HEK293 (cell line): ENCODE data around the gene PRKD1.

ENCODE experiments used
- CTCF ChIA-PET: fragments of 350-600 bp; formaldehyde crosslinking; extraction: SDS; loops from one replicate; lab custom pipeline; 2021; ENCODE audit warnings: antibody characterized with exemption; lab: Yijun Ruan, JAX
- POLR2A ChIA-PET: fragments of 300-600 bp; formaldehyde crosslinking; extraction: SDS; loops from one replicate; lab custom pipeline; 2020; ENCODE audit warnings: antibody characterized with exemption, inconsistent platforms; lab: Yijun Ruan, JAX
- H3K27ac ChIP-seq: fragments of 200-500 bp; sonication (Bioruptor generic); 2 replicates; pipeline ENCODE4 v1.5.1; 2014; ENCODE audit warnings: low read depth, low read length, control low read depth, inconsistent platforms; ENCODE audit errors: extremely low read depth
- H3K36me3 ChIP-seq, 2 experiments: fragments of 200-500 bp in 1 of 2; sonication (Bioruptor generic) in 1 of 2; 1 replicate in 1 of 2; 2 replicates in 1 of 2; pipeline ENCODE4 v1.5.1; 2014 to 2017; ENCODE audit warnings: inconsistent platforms in 2 of 2, low read length in 2 of 2; ENCODE audit not compliant: control insufficient read depth in 2 of 2, insufficient read depth in 1 of 2
- H3K4me1 ChIP-seq: fragments of 200-500 bp; sonication (Bioruptor generic); 2 replicates; pipeline ENCODE4 v1.5.1; 2014; ENCODE audit warnings: mild to moderate bottlenecking, low read length, inconsistent platforms; ENCODE audit not compliant: control insufficient read depth, insufficient read depth
- H3K4me3 ChIP-seq: 2 replicates; pipeline ENCODE4 v1.5.1; 2011; ENCODE audit warnings: low read depth, mild to moderate bottlenecking, control low read depth, low read length, moderate library complexity
- H3K9me3 ChIP-seq: fragments of 200-500 bp; sonication (Bioruptor generic); 2 replicates; pipeline ENCODE4 v1.5.1; 2014; ENCODE audit warnings: low read depth, low read length, inconsistent platforms; ENCODE audit not compliant: control insufficient read depth, insufficient read depth
- FEZF1 ChIP-seq: fragments of 450-650 bp; formaldehyde crosslinking; IDR thresholded peaks from 2 replicates; pipeline ENCODE4 v1.5.1; 2016; ENCODE audit warnings: missing biosample characterization, missing genetic modification characterization
- TRIM28 ChIP-seq: IDR thresholded peaks from 2 replicates; pipeline ENCODE4 v1.6.1; 2011; ENCODE audit warnings: low read length, control low read depth, borderline replicate concordance
- YY2 ChIP-seq: fragments of 450-650 bp; formaldehyde crosslinking; IDR thresholded peaks from 2 replicates; pipeline ENCODE4 v1.5.1; 2016; ENCODE audit warnings: missing biosample characterization, missing genetic modification characterization
- ZBTB20 ChIP-seq: fragments of 450-650 bp; formaldehyde crosslinking; IDR thresholded peaks from 2 replicates; pipeline ENCODE4 v1.5.1; 2016; ENCODE audit warnings: missing biosample characterization, missing genetic modification characterization
- ZFHX2 ChIP-seq: fragments of 450-650 bp; formaldehyde crosslinking; conservative IDR thresholded peaks from 2 replicates; pipeline ENCODE4 v1.5.1; 2016; ENCODE audit warnings: missing biosample characterization, missing genetic modification characterization
- ZFP41 ChIP-seq: fragments of 450-650 bp; formaldehyde crosslinking; IDR thresholded peaks from 2 replicates; pipeline ENCODE4 v1.5.1; 2016; ENCODE audit warnings: missing biosample characterization, missing genetic modification characterization, borderline replicate concordance
- ZNF2 ChIP-seq: fragments of 450-650 bp; formaldehyde crosslinking; IDR thresholded peaks from 2 replicates; pipeline ENCODE4 v1.5.1; 2016; ENCODE audit warnings: missing biosample characterization, missing genetic modification characterization
- ZNF302 ChIP-seq: fragments of 450-650 bp; formaldehyde crosslinking; IDR thresholded peaks from 2 replicates; pipeline ENCODE4 v1.5.1; 2016; ENCODE audit warnings: missing biosample characterization, missing genetic modification characterization, low read depth
- ZNF341 ChIP-seq: fragments of 450-650 bp; formaldehyde crosslinking; IDR thresholded peaks from 2 replicates; pipeline ENCODE4; 2016; ENCODE audit warnings: low read depth, missing biosample characterization, missing genetic modification characterization
- ZNF423 ChIP-seq: fragments of 450-650 bp; formaldehyde crosslinking; IDR thresholded peaks from 2 replicates; pipeline ENCODE4 v1.5.1; 2016; ENCODE audit warnings: missing biosample characterization, missing genetic modification characterization
- ZNF501 ChIP-seq: fragments of 450-650 bp; formaldehyde crosslinking; IDR thresholded peaks from 2 replicates; pipeline ENCODE4 v1.5.1; 2016; ENCODE audit warnings: missing biosample characterization, missing genetic modification characterization
- ZNF561 ChIP-seq: fragments of 450-650 bp; IDR thresholded peaks from 2 replicates; pipeline ENCODE4 v1.5.1; 2018; ENCODE audit warnings: missing biosample characterization, missing genetic modification characterization, borderline replicate concordance
- ZNF621 ChIP-seq: fragments of 450-650 bp; formaldehyde crosslinking; IDR thresholded peaks from 2 replicates; pipeline ENCODE4 v1.5.1; 2017; ENCODE audit warnings: missing biosample characterization, missing genetic modification characterization
- ZNF623 ChIP-seq: fragments of 450-650 bp; formaldehyde crosslinking; IDR thresholded peaks from 2 replicates; pipeline ENCODE4 v1.5.1; 2016; ENCODE audit warnings: missing biosample characterization, missing genetic modification characterization
- ZNF747 ChIP-seq: fragments of 450-650 bp; formaldehyde crosslinking; IDR thresholded peaks from 2 replicates; pipeline ENCODE4 v1.5.1; 2016; ENCODE audit warnings: missing biosample characterization, missing genetic modification characterization
- ZNF785 ChIP-seq: fragments of 450-650 bp; formaldehyde crosslinking; IDR thresholded peaks from 2 replicates; pipeline ENCODE4 v1.5.1; 2016; ENCODE audit warnings: missing biosample characterization, missing genetic modification characterization
- ZSCAN30 ChIP-seq: fragments of 450-650 bp; IDR thresholded peaks from 2 replicates; pipeline ENCODE4 v1.5.1; 2018; ENCODE audit warnings: missing biosample characterization, mild to moderate bottlenecking, missing genetic modification characterization, moderate library complexity
- TF ChIP-seq, protein P1 (sequence below): fragments of 450-650 bp; formaldehyde crosslinking; IDR thresholded peaks from 2 replicates; pipeline ENCODE4 v1.5.1; 2017; ENCODE audit warnings: missing biosample characterization, missing genetic modification characterization
- TF ChIP-seq, protein P2 (sequence below): sonication (generic); formaldehyde crosslinking; IDR thresholded peaks from 2 replicates; pipeline ENCODE4 v1.8.1; 2022; ENCODE audit warnings: mild to moderate bottlenecking, moderate library complexity, missing genetic modification reagents
- TF ChIP-seq, protein P3 (sequence below): fragments of 450-650 bp; formaldehyde crosslinking; IDR thresholded peaks from 2 replicates; pipeline ENCODE4 v1.5.0; 2017; ENCODE audit warnings: missing biosample characterization, missing genetic modification characterization, borderline replicate concordance
- TF ChIP-seq, protein P4 (sequence below): fragments of 450-650 bp; formaldehyde crosslinking; IDR thresholded peaks from 2 replicates; pipeline ENCODE4 v1.5.1; 2016; ENCODE audit warnings: missing biosample characterization, missing genetic modification characterization

The PRKD1 gene

DNA sequence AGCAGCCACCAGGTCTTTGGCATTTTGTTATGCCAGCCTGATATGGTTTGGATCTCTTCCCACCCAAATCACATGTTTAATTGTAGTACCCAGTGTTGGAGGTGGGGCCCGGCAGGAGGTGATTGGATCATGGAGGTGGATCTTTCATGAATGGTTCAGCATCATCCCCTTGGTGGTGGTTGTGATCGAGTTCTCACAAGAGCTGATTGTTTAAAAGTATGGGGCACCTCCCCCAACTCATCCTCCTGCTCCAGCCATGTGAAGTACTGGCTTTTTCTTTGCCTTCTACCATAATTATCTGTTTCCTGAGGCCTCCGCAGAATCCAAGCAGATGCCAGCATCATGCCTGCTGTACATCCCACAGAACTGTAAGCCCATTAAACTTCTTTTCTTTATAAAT, 12.8 kb upstream of the PRKD1 start:
- ChIA-PET POLR2A (no interaction called here), CTCF (no interaction called here)
- Histone ChIP-seq H3K36me3 (no peaks in the 10 kb centered on the region), H3K4me1 (no peaks in the 10 kb centered on the region), H3K4me3 (no peak overlapping the region), H3K27ac (no peak overlapping the region), H3K9me3 (no peaks in the 10 kb centered on the region)
- TF ChIP-seq ZFHX2 (tag by site-specific recombination) (no peak), TRIM28 (no peak), FEZF1 (tag by site-specific recombination) (no peak), ZNF561 (tag by site-specific recombination) (no peak), ZNF341 (tag by site-specific recombination) (no peak), ZNF747 (tag by site-specific recombination) (no peak), ZNF501 (tag by site-specific recombination) (no peak), ZNF623 (tag by site-specific recombination) (no peak), ZNF423 (no peak), ZNF621 (tag by site-specific recombination) (no peak), ZFP41 (tag by site-specific recombination) (no peak), ZSCAN30 (tag by site-specific recombination) (no peak), ZNF785 (tag by site-specific recombination) (no peak), ZNF2 (no peak), ZNF302 (no peak), YY2 (tag by site-specific recombination) (no peak)
- TF ChIP-seq, protein P1, sequence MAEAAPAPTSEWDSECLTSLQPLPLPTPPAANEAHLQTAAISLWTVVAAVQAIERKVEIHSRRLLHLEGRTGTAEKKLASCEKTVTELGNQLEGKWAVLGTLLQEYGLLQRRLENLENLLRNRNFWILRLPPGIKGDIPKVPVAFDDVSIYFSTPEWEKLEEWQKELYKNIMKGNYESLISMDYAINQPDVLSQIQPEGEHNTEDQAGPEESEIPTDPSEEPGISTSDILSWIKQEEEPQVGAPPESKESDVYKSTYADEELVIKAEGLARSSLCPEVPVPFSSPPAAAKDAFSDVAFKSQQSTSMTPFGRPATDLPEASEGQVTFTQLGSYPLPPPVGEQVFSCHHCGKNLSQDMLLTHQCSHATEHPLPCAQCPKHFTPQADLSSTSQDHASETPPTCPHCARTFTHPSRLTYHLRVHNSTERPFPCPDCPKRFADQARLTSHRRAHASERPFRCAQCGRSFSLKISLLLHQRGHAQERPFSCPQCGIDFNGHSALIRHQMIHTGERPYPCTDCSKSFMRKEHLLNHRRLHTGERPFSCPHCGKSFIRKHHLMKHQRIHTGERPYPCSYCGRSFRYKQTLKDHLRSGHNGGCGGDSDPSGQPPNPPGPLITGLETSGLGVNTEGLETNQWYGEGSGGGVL (tag by site-specific recombination) = no peak
- TF ChIP-seq, protein P2, sequence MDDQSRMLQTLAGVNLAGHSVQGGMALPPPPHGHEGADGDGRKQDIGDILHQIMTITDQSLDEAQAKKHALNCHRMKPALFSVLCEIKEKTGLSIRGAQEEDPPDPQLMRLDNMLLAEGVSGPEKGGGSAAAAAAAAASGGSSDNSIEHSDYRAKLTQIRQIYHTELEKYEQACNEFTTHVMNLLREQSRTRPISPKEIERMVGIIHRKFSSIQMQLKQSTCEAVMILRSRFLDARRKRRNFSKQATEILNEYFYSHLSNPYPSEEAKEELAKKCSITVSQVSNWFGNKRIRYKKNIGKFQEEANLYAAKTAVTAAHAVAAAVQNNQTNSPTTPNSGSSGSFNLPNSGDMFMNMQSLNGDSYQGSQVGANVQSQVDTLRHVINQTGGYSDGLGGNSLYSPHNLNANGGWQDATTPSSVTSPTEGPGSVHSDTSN (CRISPR knock-in tag) = no peak
- TF ChIP-seq, protein P3, sequence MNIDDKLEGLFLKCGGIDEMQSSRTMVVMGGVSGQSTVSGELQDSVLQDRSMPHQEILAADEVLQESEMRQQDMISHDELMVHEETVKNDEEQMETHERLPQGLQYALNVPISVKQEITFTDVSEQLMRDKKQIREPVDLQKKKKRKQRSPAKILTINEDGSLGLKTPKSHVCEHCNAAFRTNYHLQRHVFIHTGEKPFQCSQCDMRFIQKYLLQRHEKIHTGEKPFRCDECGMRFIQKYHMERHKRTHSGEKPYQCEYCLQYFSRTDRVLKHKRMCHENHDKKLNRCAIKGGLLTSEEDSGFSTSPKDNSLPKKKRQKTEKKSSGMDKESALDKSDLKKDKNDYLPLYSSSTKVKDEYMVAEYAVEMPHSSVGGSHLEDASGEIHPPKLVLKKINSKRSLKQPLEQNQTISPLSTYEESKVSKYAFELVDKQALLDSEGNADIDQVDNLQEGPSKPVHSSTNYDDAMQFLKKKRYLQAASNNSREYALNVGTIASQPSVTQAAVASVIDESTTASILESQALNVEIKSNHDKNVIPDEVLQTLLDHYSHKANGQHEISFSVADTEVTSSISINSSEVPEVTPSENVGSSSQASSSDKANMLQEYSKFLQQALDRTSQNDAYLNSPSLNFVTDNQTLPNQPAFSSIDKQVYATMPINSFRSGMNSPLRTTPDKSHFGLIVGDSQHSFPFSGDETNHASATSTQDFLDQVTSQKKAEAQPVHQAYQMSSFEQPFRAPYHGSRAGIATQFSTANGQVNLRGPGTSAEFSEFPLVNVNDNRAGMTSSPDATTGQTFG (tag by site-specific recombination) = no peak

DNA sequence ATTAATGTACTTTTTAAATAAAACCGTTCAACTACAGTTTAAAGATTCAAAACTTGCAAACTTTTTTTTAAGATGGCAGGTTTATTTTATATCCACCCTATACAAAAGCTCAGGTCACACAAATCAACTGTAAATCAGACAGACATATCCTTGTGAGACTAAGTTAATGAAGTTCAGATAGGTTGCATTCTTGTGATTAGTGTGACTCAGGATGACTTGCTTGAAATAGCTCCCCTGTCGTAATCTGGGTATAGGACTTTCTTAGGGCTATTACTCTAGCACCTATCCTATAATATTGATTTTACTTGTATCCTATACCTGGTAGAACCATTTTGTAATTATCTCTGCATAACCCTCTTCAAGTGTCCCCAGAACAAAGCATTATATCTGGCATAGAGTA, 9.5 kb upstream of the PRKD1 start:
- H3K9me3 ChIP-seq = no peaks in the 10 kb centered on the region
- H3K4me1 ChIP-seq = no peaks in the 10 kb centered on the region
- H3K4me3 ChIP-seq = no peak overlapping the region
- no peak overlapping the region for H3K27ac ChIP-seq
- POLR2A ChIA-PET = no interaction called here
- TF ChIP-seq, protein P4, sequence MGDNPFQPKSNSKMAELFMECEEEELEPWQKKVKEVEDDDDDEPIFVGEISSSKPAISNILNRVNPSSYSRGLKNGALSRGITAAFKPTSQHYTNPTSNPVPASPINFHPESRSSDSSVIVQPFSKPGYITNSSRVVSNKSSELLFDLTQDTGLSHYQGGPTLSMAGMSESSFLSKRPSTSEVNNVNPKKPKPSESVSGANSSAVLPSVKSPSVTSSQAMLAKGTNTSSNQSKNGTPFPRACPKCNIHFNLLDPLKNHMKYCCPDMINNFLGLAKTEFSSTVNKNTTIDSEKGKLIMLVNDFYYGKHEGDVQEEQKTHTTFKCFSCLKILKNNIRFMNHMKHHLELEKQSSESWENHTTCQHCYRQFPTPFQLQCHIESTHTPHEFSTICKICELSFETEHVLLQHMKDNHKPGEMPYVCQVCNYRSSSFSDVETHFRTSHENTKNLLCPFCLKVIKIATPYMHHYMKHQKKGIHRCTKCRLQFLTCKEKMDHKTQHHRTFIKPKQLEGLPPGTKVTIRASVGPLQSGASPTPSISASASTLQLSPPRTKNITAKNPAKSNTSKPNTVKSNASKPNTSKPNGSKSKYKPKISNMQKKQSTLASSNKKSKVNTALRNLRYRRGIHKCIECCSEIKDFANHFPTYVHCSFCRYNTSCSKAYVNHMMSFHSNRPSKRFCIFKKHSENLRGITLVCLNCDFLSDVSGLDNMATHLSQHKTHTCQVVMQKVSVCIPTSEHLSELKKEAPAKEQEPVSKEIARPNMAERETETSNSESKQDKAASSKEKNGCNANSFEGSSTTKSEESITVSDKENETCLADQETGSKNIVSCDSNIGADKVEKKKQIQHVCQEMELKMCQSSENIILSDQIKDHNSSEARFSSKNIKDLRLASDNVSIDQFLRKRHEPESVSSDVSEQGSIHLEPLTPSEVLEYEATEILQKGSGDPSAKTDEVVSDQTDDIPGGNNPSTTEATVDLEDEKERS (tag by site-specific recombination) = no peak
- TF ChIP-seq ZBTB20 = no peak
- TF ChIP-seq, all 188 proteins: peak for 0
- CTCF ChIA-PET = no interaction called here
- no peaks in the 10 kb centered on the region for H3K36me3 ChIP-seq
